Epidermal melanocyte (primary cell): ENCODE measurements around the gene PRKN.

Source experiments
- DNase-seq: peaks from one replicate; pipeline ENCODE4 v3.0.0; 2011; ENCODE audit warnings: low spot score; ENCODE audit not compliant: insufficient read length

Gene PRKN

GRCh38 chr6:162618448-162619002, 109.0 kb downstream of the PRKN start:
- DNase-seq: no peak

- no peak for DNase-seq
Measured at GRCh38 chr6:162615016-162615705, 112.4 kb downstream of the PRKN start.

GRCh38 chr6:162613310-162613709, 114.3 kb downstream of the PRKN start:
- no peak for DNase-seq

- DNase-seq: no peak
Measured at GRCh38 chr6:162612613-162613012, 115.0 kb downstream of the PRKN start.

- DNase-seq: no peak
Measured at GRCh38 chr6:162610351-162610750, 117.2 kb downstream of the PRKN start.

DNA sequence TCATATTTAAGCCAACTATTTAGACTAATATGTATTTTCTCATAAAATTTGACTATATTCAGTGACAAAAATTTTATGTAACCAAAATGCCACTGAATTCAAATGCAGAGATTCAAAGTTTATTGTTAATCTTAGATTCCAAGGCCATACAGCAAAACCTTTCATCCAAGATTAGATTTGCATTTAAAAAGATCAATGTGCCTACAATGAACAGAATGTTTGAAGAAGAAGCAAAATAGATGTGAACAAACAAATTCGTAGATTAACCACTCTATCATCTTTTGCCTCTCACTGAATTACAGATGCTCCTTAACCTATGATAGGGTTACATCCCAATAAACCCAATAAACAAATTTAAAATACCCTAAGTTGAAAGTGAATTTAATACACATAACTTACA, 121.7 kb downstream of the PRKN start:
- no peak for DNase-seq

GRCh38 chr6:162603231-162604015, 124.1 kb downstream of the PRKN start:
- no peak for DNase-seq

GRCh38 chr6:162602759-162603158, 124.8 kb downstream of the PRKN start:
- DNase-seq: no peak

- DNase-seq: no peak
Measured at GRCh38 chr6:162596676-162597075, 130.9 kb downstream of the PRKN start.

DNA sequence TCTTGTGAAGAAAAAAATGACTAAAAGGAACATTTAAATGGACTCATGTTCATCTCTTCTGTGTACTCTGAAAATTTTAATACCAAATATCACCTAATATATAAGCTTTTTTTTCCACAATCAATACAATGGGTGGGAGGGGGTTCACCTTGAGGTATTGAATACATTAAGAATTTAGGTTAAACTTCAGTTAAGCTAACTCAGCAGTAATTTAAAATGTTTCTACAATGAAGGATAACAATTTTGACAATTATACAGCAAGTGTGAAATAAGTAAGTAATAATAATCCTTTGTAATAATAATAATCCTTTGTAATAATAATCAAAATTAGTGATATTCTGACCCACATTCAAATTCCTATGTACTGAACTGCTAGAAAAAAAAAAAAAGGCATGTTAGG, 136.0 kb downstream of the PRKN start:
- no peak for DNase-seq

- no peak for DNase-seq
Measured at GRCh38 chr6:162581988-162582780, 145.4 kb downstream of the PRKN start.

DNA sequence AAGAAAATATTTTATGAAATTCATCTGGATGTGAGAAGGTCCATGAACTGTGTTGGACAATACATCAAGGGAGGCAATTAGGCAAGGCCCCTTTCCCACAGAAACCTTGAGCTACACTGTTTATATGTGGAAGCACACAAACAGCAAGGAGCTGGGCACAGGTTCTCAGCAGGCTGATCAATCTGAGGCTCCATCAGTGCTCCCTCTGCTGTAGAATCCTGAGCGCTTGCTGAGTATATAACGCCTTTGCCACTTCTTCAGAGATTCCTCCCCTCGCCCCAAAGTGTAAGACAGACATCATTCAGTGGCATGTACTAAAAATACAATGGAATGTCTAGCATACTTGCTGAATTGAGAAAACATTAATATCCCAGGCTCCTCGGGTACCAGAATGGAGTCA, 146.9 kb downstream of the PRKN start:
- DNase-seq: no peak

GRCh38 chr6:162576016-162576415, 151.6 kb downstream of the PRKN start:
- DNase-seq: no peak

- DNase-seq: no peak
Measured at GRCh38 chr6:162572240-162572639, 155.3 kb downstream of the PRKN start.

GRCh38 chr6:162568266-162568665, 159.3 kb downstream of the PRKN start:
- DNase-seq: no peak

DNA sequence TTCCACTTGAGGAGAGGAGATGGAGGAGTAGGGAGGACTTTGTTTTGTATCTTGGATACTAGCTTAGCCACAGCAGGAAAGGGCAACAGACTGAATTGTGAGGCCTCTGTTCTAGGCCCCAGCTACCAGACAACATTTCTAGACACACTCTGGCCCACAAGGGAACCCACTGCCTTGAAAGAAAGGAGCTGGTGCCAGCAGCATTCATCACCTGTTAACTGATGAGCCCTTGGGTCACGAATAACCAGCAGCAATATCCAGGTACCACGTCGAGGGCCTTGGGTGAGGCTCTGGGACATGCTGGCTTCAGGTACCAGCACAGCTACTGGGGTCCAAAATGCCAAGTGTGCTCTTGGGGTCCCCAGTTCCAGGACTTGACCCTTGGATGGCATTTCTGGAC, 165.5 kb downstream of the PRKN start:
- no peak for DNase-seq

GRCh38 chr6:162560891-162561290, 166.7 kb downstream of the PRKN start:
- DNase-seq: no peak

DNA sequence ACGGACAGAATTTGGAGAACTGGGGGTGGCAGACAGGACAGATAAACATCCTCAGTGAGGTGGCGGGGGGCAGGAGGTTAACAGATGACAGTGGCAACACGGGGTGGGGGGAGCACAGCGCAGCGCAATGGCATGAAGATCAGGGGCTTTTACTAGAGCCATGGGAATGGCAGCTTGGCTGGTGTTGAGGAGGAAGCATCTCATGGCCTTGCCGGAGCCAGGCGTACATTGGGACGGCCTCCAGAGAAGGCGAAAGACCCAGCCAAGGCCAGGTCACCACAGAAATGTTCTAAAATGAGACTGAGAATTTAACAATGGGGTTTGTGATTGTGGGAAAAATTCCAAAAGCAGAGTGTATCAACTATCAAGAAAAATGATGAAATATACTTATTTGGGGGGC, 173.0 kb downstream of the PRKN start:
- DNase-seq: no peak

DNA sequence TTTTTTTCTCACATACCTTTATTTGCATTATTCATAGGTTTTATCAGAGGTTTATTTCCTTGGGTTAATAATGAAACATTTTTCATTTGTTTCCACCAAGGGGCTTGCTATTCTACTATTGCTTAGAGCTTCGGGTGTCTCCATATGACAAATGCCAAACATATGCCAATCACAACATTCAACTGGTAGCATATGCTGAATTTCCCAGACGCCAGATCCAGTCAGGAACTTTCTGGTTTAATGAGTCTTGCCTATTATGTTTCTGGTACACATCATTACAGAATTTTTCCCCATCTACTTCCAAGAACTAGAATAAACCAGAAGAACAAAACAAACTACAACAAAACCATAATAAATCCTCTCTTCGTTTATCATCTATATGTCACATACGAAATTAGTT, 180.7 kb downstream of the PRKN start:
- no peak for DNase-seq

GRCh38 chr6:162543221-162543620, 184.3 kb downstream of the PRKN start:
- no peak for DNase-seq

DNA sequence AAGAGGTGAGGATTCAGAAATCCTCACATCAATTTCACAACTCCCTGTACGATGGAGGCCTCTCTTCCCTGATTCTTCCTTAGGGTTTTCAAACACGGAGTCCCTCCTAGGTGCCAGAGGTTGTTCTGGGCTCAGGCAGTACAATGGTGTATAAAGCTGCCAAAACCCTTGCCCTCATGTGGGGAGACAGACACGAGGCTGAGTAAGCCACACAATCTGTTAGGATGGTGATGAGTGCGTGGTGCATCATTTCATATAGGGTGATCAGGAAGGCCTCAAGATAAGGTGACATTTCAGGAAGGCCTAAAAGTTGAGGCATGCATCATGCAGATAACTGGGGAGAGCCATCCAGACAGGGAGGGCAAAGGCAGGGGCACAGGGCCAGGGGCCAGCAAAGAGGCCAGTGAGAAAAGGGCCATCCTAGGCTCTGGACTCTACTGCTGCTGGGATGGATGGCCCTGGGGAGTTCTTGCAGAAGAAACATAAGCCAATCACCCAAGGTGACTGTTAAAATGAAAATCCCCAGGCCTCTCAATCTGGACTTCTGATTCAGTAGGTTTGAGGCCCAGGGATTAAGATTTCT, 186.5 kb downstream of the PRKN start:
- DNase-seq: no peak

DNA sequence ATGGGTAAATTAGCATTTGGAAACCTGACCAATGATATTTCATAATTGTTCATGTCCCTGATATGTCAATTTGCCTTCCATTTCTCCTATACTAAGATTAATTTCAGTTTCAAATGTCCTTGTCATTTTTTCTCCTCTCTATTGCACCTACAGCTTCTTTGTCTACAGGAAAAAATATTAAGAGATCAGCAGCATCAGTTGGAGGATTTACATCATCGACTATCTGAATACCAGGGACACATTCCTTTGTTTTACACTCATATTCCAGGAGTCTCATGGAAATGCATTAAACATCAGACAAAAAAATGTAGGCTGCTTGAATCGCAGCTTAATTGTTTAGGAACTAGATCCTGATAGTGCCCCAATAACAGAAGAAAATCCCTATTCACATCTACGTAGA, 188.2 kb downstream of the PRKN start:
- DNase-seq: no peak
